Pancreas (tissue), 10 donors: ENCODE measurements around the gene FRS2. TPM values are rescaled to one million over a fixed set of nuclear protein-coding genes. Genes with fewer than 3 reads are reported as not detected.

Experiments
- ATAC-seq, 4 donors: fragments of 200-7000 bp; cut with Tn5 transposase; one replicate each; pipeline versions ENCODE4 v1.8.0 to v1.9.1; 2020; ENCODE audit warnings: mild to moderate bottlenecking in 4 of 4, moderate library complexity in 4 of 4
- DNase-seq, 6 donors: peaks; one replicate each; pipeline ENCODE4 v3.0.0-alpha.2; 2020
- FAIRE-seq: peaks from 2 replicates; lab custom pipeline; 2012; peaks lifted over from hg19 to GRCh38; lab: Jason Lieb, UNC
- H3K27ac ChIP-seq, 4 donors: fragments of 200-600 bp; sonication (generic); 1 replicate in 3 of 4; 2 replicates in 1 of 4; pipeline versions ENCODE4 v1.5.0 to v1.8.0; 2020
- H3K27me3 ChIP-seq, 4 donors: fragments of 200-600 bp; one replicate each; pipeline ENCODE4 v1.8.0; 2021
- H3K36me3 ChIP-seq, 3 donors: fragments of 200-600 bp; sonication (generic) in 1 of 3; one replicate each; pipeline versions ENCODE4 v1.5.0 to v1.8.0; 2020 to 2021
- H3K4me1 ChIP-seq, 3 donors: fragments of 200-600 bp; one replicate each; pipeline ENCODE4 v1.8.0; 2021
- H3K4me3 ChIP-seq, 4 donors: fragments of 200-600 bp; sonication (generic) in 2 of 4; one replicate each; pipeline versions ENCODE4 v1.5.0 to v1.8.0; 2020 to 2021
- H3K9me3 ChIP-seq, 4 donors: fragments of 200-600 bp; one replicate each; pipeline ENCODE4 v1.8.0; 2021
- WGBS, 2 donors: extraction: QIAGEN DNeasy Blood & Tissue Kit; methylation state at CpG; one replicate each; pipeline ENCODE4 v1.1.7; 2013; 5-methylcytosine and 5-hydroxymethylcytosine counted together
- intact Hi-C, 3 donors: fragments of 100-400 bp; cut with DNase I; formaldehyde crosslinking; loops; one replicate each; pipeline versions ENCODE4 v1.11.1 to v1.14.2; 2022
- polyA plus RNA-seq, 2 donors: library from polyadenylated mRNA; stranded (reverse); fragments of 200-250 nt; gene quantifications; one replicate each; pipeline ENCODE4 v1.2.3, GENCODE V29; 2013
- total RNA-seq, 6 donors: library from RNA; stranded (reverse); fragmentation: NEBNext Ultra II Directional in 4 of 6; extraction: Animal tissue kit (Norgen Biotek cat#: 25700) in 4 of 6; gene quantifications; one replicate each; pipeline versions ENCODE4 v1.2.1 to v1.2.4, GENCODE V29; 2021 to 2023
- TF ChIP-seq, protein P1 (sequence below), 4 donors: fragments of 200-600 bp; sonication (generic) in 3 of 4; IDR thresholded peaks; one replicate each; pipeline versions ENCODE4 v1.5.0 to v1.8.0; 2021; ENCODE audit warnings: antibody characterized with exemption in 4 of 4
- donor health status: healthy with polysubstance abuse.
- donor health status: DM: no; HTN: no; CAD: no; lungs with moderate emphysema.
- donor health status: DM: no; HTN: no; CAD: no.
- donor health status: control.
- donor health status: control.
- donor health status: Bipolar disorder and iron deficiency.
- donor health status: DM: yes; HTN: yes; CAD: no.
- donor health status: DM: no; HTN: no; CAD: no.
- donor health status: DM: no; HTN: no; CAD: no.
- donor health status: DM: yes; HTN: yes; CAD: no.

The FRS2 gene
- total and polyA plus RNA-seq, 8 donors, result 2.5 to 23.2 (median 12.1) TPM

DNA sequence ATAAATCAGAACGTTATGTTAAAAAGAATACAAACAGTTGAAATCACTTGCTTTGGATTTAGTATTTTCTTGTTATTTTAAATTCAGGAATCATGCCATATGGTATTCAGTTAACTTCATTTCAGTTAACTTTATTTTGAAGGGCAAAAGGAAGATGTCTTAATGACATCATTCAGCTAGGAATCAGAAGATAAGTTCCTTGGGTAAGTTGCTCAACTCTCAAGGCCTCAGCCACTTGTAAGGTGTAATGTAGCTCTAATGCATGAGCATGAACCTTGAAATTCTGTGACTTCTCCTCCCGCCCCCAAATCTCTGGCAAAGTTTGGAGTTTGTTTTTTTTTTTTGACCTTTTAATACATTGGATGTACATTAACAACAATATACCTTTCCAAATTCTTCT lies 42.6 kb downstream of the FRS2 start:
- Histone ChIP-seq H3K27me3 (no peaks in the 10 kb centered on the region), H3K4me3 (no peak overlapping the region), H3K4me1 (peaks cover 28 to 42% (median 36%) of the 10 kb centered on the region in 3 donors), H3K27ac (no peak overlapping the region), H3K36me3 (no peaks in the 10 kb centered on the region), H3K9me3 (no peaks in the 10 kb centered on the region)
- ATAC-seq (no peak), FAIRE-seq (no peak), DNase-seq (no peak)
- intact Hi-C loops, result no loop called here
- WGBS, 2 donors, result 65 to 80% methylated on average over 2 of the region's 2 CpGs
- TF ChIP-seq, protein P1, sequence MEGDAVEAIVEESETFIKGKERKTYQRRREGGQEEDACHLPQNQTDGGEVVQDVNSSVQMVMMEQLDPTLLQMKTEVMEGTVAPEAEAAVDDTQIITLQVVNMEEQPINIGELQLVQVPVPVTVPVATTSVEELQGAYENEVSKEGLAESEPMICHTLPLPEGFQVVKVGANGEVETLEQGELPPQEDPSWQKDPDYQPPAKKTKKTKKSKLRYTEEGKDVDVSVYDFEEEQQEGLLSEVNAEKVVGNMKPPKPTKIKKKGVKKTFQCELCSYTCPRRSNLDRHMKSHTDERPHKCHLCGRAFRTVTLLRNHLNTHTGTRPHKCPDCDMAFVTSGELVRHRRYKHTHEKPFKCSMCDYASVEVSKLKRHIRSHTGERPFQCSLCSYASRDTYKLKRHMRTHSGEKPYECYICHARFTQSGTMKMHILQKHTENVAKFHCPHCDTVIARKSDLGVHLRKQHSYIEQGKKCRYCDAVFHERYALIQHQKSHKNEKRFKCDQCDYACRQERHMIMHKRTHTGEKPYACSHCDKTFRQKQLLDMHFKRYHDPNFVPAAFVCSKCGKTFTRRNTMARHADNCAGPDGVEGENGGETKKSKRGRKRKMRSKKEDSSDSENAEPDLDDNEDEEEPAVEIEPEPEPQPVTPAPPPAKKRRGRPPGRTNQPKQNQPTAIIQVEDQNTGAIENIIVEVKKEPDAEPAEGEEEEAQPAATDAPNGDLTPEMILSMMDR (IDR thresholded peaks at IDR 0.05), result no peak

DNA sequence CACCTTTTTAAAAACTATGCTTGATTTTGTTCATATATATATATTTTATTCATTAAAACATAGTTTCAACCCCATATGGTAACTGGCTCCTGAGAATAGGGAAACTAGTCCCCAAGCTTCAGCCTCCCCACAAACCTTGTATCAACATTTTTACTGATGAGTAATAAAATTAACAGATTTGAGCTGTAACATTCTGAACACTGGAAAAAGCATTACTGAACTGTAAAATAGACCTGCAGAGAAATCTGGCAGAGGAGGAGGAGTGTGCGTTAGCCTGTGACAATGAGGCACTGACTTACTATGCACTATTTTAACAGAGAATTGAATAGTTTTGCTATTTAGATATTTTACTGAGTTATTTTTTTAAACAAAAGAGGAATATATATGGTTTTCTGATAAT lies 43.1 kb downstream of the FRS2 start:
- 94% methylated on average over 1 of the region's 1 CpG for WGBS, 2 donors
- H3K4me3 ChIP-seq, result no peak overlapping the region
- H3K4me1 ChIP-seq, result peaks cover 24 to 42% (median 33%) of the 10 kb centered on the region in 3 donors
- H3K9me3 ChIP-seq, result no peaks in the 10 kb centered on the region
- no peak overlapping the region for H3K27ac ChIP-seq
- TF ChIP-seq, protein P1 (IDR thresholded peaks at IDR 0.05), result no peak
- intact Hi-C loops, result no loop called here
- FAIRE-seq, result no peak
- no peak for ATAC-seq
- no peaks in the 10 kb centered on the region for H3K27me3 ChIP-seq
- DNase-seq, result no peak
- H3K36me3 ChIP-seq, result no peaks in the 10 kb centered on the region

DNA sequence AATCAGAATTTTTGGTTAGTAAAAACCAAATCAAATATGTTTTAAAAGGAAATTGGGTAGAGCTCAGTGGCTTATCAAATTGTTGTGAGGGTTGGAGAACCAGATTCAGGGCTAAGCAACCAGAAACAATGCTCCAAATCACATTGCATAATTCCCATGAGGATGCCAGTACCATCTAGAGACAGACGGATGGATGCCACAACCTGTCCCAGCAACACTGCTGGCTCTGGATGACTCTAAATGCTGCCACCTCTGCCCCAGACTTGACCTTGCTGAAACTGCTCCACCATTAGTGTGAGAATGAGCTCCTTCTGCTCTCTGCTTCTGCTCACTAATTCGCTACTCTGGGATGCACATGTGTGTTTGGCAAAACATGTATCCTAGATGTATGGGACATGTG lies 43.9 kb downstream of the FRS2 start:
- Histone ChIP-seq H3K36me3 (no peaks in the 10 kb centered on the region), H3K4me1 (peaks cover 24 to 34% (median 33%) of the 10 kb centered on the region in 3 donors), H3K4me3 (no peak overlapping the region), H3K27me3 (no peaks in the 10 kb centered on the region), H3K27ac (no peak overlapping the region), H3K9me3 (no peaks in the 10 kb centered on the region)
- intact Hi-C loops, result no loop called here
- FAIRE-seq (no peak), DNase-seq (no peak), ATAC-seq (no peak)
- 91 to 98% methylated on average over 2 of the region's 2 CpGs for WGBS, 2 donors
- TF ChIP-seq, protein P1 (IDR thresholded peaks at IDR 0.05), result no peak

DNA sequence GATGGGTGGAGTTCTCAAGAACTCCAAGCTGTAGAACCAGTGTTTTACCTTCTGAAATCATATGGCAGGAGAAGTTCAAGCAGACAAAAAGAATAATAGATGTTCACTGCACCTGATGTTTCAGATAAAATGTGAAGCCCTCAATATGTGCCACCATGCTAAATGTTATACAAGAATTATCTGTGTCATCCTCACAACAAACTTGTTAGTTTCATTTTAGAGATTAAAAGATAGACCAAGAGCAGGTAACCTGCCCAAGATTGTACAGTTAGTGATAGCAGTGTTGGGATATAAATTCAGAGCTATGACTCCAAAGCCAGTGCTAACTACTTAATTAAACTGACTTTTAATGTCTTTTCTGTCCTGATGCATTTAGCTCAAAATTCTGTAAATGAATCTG lies 44.7 kb downstream of the FRS2 start:
- intact Hi-C loops, result no loop called here
- FAIRE-seq, result no peak
- Histone ChIP-seq H3K9me3 (no peaks in the 10 kb centered on the region), H3K36me3 (no peaks in the 10 kb centered on the region), H3K4me3 (no peak overlapping the region), H3K27ac (no peak overlapping the region), H3K27me3 (no peaks in the 10 kb centered on the region), H3K4me1 (peaks cover 23 to 33% (median 27%) of the 10 kb centered on the region in 3 donors)
- TF ChIP-seq, protein P1 (IDR thresholded peaks at IDR 0.05), result no peak
- no peak for DNase-seq
- no peak for ATAC-seq

DNA sequence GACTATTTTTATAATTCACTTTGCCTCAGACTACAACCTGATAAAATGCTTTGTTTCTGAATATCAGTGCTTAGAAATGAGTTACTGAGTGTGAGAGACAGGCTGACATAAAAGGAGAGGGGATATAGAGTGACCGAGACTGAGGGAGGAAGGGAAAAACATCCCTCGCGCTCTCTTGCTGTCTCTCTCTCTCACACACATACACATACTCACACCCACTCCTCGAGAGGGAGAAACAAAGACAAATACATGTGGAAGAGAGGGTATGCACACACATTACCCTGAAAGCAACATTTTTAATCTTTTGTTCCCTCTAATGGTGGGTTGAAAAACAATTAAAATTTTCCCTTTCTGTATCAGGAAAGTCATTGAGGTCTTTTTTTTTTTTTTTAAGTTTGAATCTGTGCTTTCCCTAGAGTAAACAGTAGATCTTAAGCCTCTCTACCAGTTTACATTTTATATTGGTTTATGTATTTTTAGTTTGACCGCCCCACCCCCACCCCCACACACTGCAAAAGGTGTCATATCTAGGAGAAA lies 45.3 kb downstream of the FRS2 start:
- H3K4me1 ChIP-seq, result peaks cover 22 to 26% (median 22%) of the 10 kb centered on the region in 3 donors
- no peak for FAIRE-seq
- no peak for DNase-seq
- TF ChIP-seq, protein P1 (IDR thresholded peaks at IDR 0.05), result no peak
- H3K27me3 ChIP-seq, result no peaks in the 10 kb centered on the region
- WGBS, 2 donors, result 56 to 63% methylated on average over 5 of the region's 5 CpGs
- intact Hi-C loops, result no loop called here
- peak in 2 of 4 donors; percentile 15 to 23 for ATAC-seq
- no peak overlapping the region for H3K27ac ChIP-seq
- no peaks in the 10 kb centered on the region for H3K9me3 ChIP-seq
- no peak overlapping the region for H3K4me3 ChIP-seq
- no peaks in the 10 kb centered on the region for H3K36me3 ChIP-seq
